ENCODE measurements around the gene PCDHA5. TPM values are rescaled to one million over a fixed set of nuclear protein-coding genes. Genes with fewer than 3 reads are reported as not detected.
A peak's percentile ranks its signal among the peaks of the same experiment; 100 is the strongest.

Gene PCDHA5
- not detected in 2 replicates for total RNA-seq (2014; rRNA removed; shearing (Covaris generic))
- total RNA-seq (2022), result not detected in 2 replicates
- Bru-seq, nascent RNA, result not detected
- BruChase-seq, experiment 1, labeled RNA remaining after a 6-hour chase, result not detected
- not detected for BruChase-seq, experiment 2, labeled RNA remaining after a 2-hour chase
- long read RNA-seq, result 0 reads

DNA sequence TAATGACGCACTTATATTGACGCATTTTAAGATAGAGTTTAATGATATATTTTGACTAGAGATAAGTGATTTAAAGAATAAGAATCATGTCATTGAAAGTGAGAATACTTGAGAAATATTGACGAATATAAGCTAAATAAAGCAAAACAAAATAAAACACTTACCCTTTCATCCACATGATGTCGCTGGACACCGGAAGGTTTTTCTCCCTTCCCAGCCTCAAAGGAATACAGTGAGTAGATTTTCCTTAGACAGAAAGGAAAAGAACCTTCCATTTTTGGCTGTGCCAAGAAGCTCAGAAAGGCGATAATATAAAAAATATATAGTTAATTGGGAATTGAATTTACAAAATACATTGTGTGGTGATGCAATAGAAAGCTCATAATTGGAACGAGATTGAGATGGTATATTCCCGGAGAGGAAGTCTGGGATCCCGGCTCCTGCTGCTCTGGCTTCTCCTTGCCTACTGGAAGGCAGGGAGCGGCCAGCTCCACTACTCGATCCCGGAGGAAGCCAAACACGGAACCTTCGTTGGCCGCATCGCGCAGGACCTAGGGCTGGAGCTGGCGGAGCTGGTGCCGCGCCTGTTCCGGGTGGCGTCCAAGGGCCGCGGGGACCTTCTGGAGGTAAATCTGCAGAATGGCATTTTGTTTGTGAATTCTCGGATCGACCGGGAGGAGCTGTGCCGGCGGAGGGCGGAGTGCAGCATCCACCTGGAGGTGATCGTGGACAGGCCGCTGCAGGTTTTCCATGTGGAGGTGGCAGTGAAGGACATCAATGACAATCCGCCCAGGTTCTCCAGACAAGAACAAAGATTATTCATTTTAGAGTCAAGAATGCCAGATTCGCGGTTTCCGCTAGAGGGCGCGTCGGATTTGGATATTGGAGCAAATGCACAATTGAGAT, at the start of gene PCDHA5:
Gene PCDHA5 (plus strand): TSS at position 239 of the 906 bp plus-strand sequence.
- ChIA-PET CTCF (ENCODE audit: unreplicated experiment) (no interaction called here), POLR2A (no interaction called here)
- TF ChIP-seq EZH2phosphoT487 (IDR thresholded peaks at IDR 0.05; ENCODE audit: borderline replicate concordance, low read depth, low read length), result no peak
- TF ChIP-seq, protein P1, sequence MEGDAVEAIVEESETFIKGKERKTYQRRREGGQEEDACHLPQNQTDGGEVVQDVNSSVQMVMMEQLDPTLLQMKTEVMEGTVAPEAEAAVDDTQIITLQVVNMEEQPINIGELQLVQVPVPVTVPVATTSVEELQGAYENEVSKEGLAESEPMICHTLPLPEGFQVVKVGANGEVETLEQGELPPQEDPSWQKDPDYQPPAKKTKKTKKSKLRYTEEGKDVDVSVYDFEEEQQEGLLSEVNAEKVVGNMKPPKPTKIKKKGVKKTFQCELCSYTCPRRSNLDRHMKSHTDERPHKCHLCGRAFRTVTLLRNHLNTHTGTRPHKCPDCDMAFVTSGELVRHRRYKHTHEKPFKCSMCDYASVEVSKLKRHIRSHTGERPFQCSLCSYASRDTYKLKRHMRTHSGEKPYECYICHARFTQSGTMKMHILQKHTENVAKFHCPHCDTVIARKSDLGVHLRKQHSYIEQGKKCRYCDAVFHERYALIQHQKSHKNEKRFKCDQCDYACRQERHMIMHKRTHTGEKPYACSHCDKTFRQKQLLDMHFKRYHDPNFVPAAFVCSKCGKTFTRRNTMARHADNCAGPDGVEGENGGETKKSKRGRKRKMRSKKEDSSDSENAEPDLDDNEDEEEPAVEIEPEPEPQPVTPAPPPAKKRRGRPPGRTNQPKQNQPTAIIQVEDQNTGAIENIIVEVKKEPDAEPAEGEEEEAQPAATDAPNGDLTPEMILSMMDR (conservative IDR thresholded peaks at IDR 0.05; ENCODE audit: low read length), result peak; percentile 93
- Histone ChIP-seq H3K4me1 (ENCODE audit: insufficient read depth, low read length, poor library complexity, severe bottlenecking) (no peaks in the 10 kb centered on the region), H3K36me3 (ENCODE audit: insufficient read depth, low read length) (no peaks in the 10 kb centered on the region), H3K27ac (ENCODE audit: low read depth, low read length, poor library complexity, severe bottlenecking) (no peak within 1 kb of the TSS), H3K4me2 (ENCODE audit: low read length) (no peak within 1 kb of the TSS), H3K9me3 (ENCODE audit: low read length) (no peaks in the 10 kb centered on the region), H3K9me2 (ENCODE audit: insufficient read depth, low read length) (no peaks in the 10 kb centered on the region), H3K79me2 (ENCODE audit: insufficient read depth, low read depth, low read length) (no peaks in the 10 kb centered on the region), H2AFZ (ENCODE audit: low read length) (no peak within 1 kb of the TSS), H4K20me1 (ENCODE audit: insufficient read depth, low read length) (no peaks in the 10 kb centered on the region), H3K4me3 (ENCODE audit: low read depth, low read length, poor library complexity, severe bottlenecking) (no peak within 1 kb of the TSS)
- intact Hi-C loops (cut with micrococcal nuclease; ENCODE audit: unreplicated experiment), result no loop called here
- DNase-seq (ENCODE audit: low spot score), result peak; percentile 52
- BruUV-seq (replicated peaks), result no TSS peak

- no TSS peak for BruUV-seq (replicated peaks)
- Histone ChIP-seq H3K36me3 (ENCODE audit: insufficient read depth, low read length) (no peaks in the 10 kb centered on the region), H3K79me2 (ENCODE audit: insufficient read depth, low read depth, low read length) (no peaks in the 10 kb centered on the region), H3K27ac (ENCODE audit: low read depth, low read length, poor library complexity, severe bottlenecking) (no peak overlapping the region), H3K9me3 (ENCODE audit: low read length) (0 out of 2 replicates have a peak, but pooled peaks cover 5% of the 10 kb centered on the region), H4K20me1 (ENCODE audit: insufficient read depth, low read length) (no peaks in the 10 kb centered on the region), H3K4me1 (ENCODE audit: insufficient read depth, low read length, poor library complexity, severe bottlenecking) (no peaks in the 10 kb centered on the region), H3K4me2 (ENCODE audit: low read length) (no peak overlapping the region), H3K9me2 (ENCODE audit: insufficient read depth, low read length) (no peaks in the 10 kb centered on the region), H3K4me3 (ENCODE audit: low read depth, low read length, poor library complexity, severe bottlenecking) (no peak overlapping the region), H2AFZ (ENCODE audit: low read length) (no peak overlapping the region)
- intact Hi-C loops (cut with micrococcal nuclease; ENCODE audit: unreplicated experiment), result no loop called here
- no peak for TF ChIP-seq EZH2phosphoT487 (IDR thresholded peaks at IDR 0.05; ENCODE audit: borderline replicate concordance, low read depth, low read length)
- TF ChIP-seq, protein P1 (conservative IDR thresholded peaks at IDR 0.05; ENCODE audit: low read length), result no peak
- ChIA-PET POLR2A (no interaction called here), CTCF (ENCODE audit: unreplicated experiment) (no interaction called here)
- no peak for DNase-seq (ENCODE audit: low spot score)
Measured at GRCh38 chr5:140780512-140780911, 40.9 kb upstream of the PCDHA5 start.

All from OCI-LY7 (cell line).